HS-27A (cell line): Measurements from ENCODE around the gene MAP1LC3A.

Experiments used
- DNase-seq: peaks from one replicate; pipeline ENCODE4 v3.0.0-alpha.2; 2012; ENCODE audit warnings: low read depth, missing footprints

The MAP1LC3A gene

GRCh38 chr20:34529742-34530141 is 28.8 kb upstream of the MAP1LC3A start:
- DNase-seq, result no peak

- no peak for DNase-seq
These were observed 28.2 kb upstream of the MAP1LC3A start for GRCh38 chr20:34530342-34530741.

- DNase-seq, result no peak
These were observed 26.8 kb upstream of the MAP1LC3A start for GRCh38 chr20:34531608-34532265.

DNA sequence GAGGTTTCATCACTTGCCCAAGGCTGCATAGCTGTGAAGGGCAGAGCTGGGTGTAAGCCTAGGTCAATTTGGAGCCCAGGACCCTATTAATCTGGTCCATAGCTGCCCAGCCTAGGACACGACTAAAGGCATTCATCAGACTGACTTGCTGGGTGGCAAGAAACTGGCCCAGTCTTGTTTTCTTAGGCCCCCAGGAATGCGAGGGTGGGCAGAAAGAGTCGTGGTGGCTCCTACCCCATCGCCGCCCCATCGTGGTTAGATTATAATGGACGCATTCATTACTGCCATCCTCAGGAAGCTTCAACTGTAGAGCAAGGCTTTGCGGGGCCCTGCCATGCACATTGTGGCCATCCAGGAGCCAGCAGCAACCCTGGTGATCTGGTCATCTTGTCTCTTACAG is 26.2 kb upstream of the MAP1LC3A start:
- DNase-seq, result no peak

GRCh38 chr20:34532756-34533155 is 25.8 kb upstream of the MAP1LC3A start:
- DNase-seq, result no peak

DNA sequence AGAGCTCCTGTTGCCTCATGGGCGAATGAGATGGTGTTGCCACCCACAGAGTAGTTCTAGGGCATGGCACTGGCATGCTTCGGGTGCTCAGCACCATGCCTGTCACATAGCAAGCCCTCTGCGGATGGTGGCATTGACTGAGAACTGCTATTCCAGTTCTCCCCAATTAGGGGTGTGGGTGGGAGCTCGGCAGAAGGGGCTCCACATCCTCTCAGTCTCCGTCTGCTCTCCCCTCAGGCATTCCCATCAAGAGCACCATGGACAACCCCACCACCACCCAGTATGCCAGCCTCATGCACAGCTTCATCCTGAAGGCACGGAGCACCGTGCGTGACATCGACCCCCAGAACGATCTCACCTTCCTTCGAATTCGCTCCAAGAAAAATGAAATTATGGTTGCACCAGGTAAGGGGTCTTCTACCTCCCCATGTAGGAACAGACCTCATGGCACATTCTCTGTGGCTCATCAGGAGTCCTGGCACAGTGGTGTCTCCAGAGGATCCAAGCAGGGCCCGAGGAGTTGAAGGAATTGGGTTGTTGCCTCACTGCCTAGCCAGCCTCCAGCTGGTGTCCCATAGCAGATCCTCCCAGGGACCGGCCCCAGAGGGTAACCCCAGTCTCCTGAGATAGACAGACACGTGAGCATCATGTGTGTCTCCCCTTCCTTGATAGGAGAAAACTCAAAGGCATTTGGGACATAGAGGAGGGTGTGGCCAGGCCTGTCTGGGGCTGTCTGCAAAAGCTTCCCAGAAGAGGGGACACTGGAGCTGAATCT is 23.9 kb upstream of the MAP1LC3A start:
- no peak for DNase-seq

- DNase-seq, result no peak
These were observed 23.1 kb upstream of the MAP1LC3A start for GRCh38 chr20:34535301-34535840.

- no peak for DNase-seq
These were observed 22.7 kb upstream of the MAP1LC3A start for GRCh38 chr20:34535857-34536256.

DNA sequence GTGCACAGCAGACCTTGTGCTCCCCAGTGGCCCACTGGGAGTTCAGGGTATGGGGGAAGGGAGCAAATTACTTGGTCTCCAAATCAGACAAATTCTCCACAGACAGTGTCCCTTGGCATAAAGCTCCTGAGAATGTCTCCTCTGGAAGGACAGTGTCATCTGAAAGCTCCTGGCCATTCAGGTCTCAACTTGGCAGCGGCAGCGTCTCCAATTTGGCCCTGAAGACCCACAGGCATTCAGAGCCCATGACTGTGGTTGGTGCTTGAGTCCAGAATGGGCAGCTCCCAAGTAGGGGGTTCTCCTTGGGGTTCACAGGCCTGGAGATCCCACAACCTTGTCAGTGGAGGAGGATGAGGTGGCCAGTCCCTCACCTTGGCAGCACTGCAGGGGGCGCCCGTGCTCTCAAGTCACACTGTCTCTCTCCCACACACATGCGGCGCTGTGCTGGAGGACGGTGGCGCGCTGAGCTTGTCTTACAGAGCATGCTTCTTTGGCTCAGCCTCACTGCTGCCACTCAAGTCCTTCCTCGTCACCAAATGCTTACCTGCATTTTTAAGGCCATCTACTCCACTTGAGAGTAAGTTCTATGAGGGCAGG is 21.6 kb upstream of the MAP1LC3A start:
- DNase-seq, result no peak

DNA sequence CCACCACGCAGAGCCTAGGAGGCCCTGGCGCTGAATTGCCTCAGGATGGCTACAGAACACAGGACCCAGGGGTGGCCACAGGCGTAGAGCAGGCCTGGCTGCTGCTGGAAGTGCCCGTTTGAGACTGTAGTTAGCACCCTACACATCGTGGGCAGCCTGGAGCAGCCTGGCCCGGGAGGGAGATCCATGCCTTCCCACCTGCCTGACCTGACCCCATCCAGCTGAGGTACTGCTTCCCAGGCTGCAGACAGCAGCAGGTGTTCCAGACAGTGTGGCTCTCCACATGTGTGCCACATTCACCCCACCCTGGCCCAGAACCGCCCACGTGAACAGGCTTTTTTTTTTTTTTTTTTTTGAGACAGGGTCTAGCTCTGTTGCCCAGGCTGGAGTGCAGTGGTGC is 20.9 kb upstream of the MAP1LC3A start:
- no peak for DNase-seq

GRCh38 chr20:34538671-34539123 is 19.8 kb upstream of the MAP1LC3A start:
- no peak for DNase-seq

DNA sequence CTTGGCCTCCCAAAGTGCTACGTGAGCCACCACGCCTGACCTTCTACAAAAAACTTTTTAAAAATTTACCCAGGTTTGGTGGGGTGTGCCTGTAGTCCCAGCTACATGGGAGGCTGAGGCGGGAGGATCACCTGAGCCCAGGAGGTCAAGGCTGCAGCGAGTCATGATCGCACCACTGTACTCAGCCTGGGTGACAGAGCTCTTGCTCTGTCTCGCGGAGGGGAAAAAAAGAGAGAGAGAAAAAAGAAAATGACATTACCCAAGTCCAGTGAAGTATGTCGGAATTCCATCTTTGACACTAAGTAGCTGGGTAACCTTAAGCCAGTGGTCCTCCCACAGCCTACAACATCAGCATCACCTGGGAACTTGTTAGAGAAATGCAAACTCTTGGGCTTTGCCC is 18.8 kb upstream of the MAP1LC3A start:
- DNase-seq, result no peak

DNA sequence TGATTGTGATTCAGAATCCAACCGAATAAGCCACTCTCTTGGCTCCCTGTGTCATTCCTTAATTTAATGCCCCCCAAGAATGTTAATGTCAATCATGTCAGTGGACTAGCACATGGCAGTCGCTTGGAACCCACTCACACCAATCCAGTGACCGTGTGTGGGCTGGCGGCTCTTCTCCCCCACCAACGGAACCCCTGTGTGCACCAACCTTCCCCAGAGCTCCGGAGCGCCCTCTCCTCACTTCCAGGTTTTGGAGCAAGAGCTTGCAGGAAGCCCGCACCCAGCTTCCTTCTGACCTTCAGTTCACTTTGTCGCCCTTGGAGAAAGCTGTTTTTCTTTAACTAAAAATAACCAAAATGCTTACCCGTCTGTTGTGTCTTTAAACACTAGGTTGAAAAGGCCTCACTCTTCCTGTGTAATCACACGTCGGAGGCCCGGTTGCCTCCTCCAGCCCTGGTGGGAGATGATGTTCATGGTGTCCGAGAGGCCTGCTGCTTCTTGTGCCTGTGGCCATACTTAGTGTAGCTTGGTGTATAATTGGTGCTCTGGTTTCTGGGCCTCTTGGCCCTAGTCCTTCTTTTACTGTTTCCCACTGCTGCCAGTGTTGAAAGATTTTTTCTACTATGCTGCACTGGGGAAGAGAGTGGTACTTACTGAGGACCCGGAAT is 17.8 kb upstream of the MAP1LC3A start:
- no peak for DNase-seq

DNA sequence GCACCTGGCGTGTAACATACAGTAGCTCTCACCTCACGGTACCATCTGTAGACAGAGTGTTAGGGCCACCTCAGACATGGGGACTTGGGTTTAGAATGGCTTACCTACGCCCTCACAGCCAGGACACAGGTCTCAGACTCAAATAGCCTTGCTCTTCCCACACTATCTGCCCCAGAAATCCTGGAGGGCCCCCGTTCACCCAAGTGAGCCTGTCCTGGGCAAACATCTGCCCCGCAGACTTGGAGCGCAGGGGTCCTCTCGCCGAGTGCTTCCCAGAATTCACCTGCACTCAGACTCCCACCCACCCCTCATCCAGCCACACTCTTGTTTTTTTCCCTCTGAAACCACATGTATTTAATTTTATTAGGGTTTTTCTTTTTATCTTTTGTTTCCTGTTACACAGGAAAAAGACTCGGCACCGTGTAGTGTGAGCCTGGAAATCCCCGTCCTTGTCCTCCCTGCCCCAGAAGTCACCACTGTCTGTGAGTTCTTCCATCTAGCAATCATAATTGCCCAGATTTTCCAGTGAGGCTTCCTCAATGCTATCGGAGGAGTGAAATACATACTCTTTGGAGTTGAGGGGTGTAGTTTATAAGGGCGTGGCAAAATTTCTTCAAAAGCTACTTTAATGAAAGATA is 17.1 kb upstream of the MAP1LC3A start:
- DNase-seq, result no peak

DNA sequence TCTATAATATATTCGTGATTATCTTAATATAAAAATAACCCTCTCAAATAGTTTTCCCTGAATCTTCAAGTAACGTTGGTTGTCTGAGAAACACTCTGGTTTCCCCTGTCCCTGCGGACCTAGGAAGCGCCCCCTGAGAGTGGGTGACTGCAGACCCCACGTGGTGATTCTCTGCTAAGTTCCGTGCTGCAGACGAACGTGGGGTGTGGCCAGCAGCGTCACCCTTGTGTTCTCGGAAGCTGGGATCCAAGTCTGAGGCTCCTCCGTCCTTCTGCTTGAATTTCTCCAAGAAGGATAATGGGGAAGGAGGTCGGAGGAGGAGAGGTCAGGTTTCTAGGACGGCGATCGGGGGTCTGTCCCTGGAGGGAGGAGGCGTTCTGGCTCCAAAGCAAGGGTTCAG is 16.6 kb upstream of the MAP1LC3A start:
- DNase-seq, result no peak

GRCh38 chr20:34542439-34542838 is 16.1 kb upstream of the MAP1LC3A start:
- DNase-seq, result no peak

DNA sequence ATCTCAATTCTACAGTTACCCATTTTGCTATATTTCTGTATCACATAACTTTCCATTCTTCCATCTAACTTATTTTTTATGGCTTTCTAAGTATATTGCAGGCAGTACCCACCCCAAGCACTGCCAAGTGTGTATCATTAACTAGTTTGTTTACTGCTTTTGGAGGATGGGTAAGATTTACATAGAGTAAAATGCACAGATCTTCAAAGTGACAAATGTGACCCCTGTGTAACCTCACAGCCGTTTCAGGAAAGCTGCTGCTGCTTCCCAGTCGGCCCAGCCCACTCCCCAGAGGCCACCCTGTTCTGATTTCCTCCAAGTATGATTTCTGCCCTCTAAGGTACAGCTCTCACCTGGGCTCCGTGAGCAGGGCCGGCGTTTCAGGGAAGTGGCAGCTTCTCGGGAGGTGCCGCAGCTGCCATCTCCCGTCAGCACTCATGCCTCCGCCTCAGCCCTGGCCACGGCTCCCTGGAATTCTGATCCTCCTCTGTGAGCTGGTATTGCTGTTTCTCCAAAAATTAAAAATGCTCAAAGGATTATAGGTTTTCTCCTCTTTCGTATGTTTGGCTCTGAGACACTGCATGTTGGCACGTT is 15.0 kb upstream of the MAP1LC3A start:
- no peak for DNase-seq

GRCh38 chr20:34544109-34544796 is 14.3 kb upstream of the MAP1LC3A start:
- no peak for DNase-seq

- no peak for DNase-seq
These were observed 11.8 kb upstream of the MAP1LC3A start for GRCh38 chr20:34546751-34547181.

DNA sequence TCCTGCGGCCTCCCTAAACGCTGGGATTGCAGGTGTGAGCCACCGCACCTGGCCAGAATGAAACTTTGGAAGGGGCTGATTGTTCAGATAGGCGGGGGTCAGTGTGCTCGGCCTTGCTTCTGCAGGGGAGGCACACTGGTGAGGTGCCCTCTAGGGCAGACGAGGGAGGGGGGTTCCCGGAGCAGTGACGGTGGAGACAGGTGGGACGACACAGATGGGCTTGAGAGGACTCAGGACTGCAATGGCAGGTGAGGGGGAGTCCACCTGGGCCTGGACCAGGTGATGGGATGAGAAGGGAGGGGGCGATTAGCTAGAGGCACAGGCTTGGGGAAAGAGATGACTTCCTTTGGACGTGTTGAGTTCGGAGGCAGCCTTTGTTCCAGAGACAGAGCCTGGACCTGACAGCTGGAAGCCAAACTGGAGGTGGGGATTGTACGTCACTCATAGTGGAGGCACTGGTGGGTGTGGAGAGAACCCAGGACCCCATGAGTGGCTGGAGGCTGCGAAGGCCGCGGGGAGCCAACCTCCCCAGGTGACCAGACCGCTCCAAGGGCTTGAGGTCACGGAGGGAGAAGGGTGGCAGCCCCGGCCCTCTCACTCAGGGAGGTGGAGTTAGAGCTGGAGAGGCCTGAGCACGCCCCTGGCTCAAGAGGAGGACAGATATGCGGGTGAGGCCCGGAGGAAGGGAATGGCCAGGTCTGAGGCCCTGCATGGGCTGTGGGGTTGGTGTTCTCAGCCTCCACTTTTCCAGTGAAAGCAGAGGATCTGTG is 10.5 kb upstream of the MAP1LC3A start:
- no peak for DNase-seq
